ENCODE results near the gene DNAJC3. TPM values are rescaled to one million over a fixed set of nuclear protein-coding genes. Genes with fewer than 3 reads are reported as not detected.
A peak's percentile ranks its signal among the peaks of the same experiment; 100 is the strongest.

DNAJC3 gene
- total RNA-seq, 1 experiment from 2014 or later = 22.5 TPM

DNA sequence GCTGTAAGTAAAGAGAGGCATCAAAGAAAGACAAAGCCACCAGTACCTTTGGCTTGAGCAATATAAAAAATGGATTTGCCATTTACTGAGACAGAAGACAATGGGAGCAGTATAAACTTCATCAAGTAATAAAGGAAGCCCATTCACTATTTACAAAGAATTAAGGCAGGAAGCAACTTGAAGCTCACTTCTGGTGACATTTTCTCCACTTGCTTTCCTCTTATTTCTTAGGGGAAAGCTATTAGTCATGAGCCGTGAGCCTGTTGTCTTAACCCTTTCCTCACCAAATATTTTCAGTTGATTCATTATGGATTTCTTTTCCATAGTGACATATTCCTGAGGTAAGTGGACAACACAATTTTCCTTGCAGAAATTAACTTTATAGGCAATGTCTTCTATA is 156.8 kb downstream of the DNAJC3 start:
- Histone ChIP-seq H3K27me3 (no peaks in the 10 kb centered on the region), H3K4me3 (no peak overlapping the region), H3K36me3 (no peaks in the 10 kb centered on the region; the same call in 1 of the 2 replicates), H3K9me3 (peaks cover 7% of the 10 kb centered on the region)
- no peak for DNase-seq

DNA sequence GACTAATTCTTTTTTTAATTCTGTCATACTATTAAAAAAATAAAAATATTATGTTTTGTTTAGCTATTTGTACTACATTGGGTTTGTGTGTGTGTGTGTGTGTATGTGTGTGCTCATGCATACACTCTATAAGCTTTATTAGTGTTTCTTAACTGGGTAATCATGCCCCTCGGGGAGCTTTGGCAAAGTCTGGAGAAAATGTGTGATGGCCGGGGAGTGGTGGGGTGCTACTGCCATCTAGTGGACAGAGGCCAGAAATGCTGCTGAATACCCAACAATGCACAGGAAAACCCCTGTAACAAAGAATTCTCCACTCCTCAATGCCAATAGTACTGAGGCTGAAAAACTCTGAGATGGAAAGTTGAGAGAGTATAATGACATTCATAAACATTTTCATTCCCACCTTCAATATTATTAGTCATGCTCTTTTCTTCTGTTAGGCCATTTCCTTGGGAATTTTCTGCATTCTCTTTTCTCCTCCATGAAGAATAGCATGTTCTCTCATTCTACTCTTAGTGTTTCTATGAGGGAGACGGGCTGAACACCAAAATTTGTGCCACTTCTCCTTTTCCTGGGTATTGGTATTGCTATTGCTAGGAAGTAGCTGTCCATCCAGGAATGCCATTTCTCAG is 157.3 kb downstream of the DNAJC3 start:
- Histone ChIP-seq H3K36me3 (no peaks in the 10 kb centered on the region; the same call in 1 of the 2 replicates), H3K27me3 (no peaks in the 10 kb centered on the region), H3K9me3 (peaks cover 7% of the 10 kb centered on the region), H3K4me3 (no peak overlapping the region)
- peak; percentile 48 for DNase-seq

DNA sequence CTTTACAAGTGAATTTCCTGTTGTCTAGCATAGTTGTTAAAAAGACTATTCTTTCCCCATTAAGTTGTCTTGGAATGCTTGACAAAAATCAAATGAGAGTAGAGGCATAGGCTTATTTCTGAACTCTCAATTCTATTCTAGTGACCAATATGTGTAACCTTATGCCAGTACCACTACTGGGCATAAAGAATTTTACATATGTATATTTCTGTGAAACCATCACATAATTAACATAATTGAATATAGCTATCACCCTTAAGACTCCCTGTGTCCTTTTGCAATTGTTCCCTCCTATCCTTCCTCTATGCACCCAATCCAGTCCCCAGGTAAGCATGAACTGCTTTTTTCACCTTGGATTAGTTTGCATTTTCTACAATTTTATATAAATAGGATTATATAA is 165.0 kb downstream of the DNAJC3 start:
- H3K36me3 ChIP-seq = no peaks in the 10 kb centered on the region; the same call in 1 of the 2 replicates
- DNase-seq = no peak
- no peak overlapping the region for H3K4me3 ChIP-seq
- no peaks in the 10 kb centered on the region for H3K27me3 ChIP-seq
- peaks cover 8% of the 10 kb centered on the region; the same call in 1 of the 2 replicates for H3K9me3 ChIP-seq

DNA sequence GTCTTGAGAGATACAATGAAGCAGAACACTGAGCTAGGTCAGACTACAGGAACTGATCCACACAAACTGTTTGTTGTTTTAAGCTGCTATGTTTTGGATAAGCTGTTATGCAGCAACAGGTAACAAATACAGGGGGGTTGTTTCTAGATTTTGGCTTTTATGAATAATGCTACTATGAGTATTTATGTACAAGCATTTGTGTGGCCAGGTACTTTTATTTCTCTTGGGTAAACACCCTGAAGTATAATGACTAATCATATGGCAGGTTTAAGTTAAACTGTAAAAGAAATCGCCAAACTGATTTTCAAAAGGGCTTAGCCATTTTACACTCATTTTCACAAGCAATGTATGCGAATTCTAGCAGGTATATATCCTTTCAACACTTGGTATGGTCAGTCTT is 166.0 kb downstream of the DNAJC3 start:
- no peak for DNase-seq
- Histone ChIP-seq H3K27me3 (no peaks in the 10 kb centered on the region), H3K9me3 (peaks cover 8% of the 10 kb centered on the region; the same call in 1 of the 2 replicates), H3K4me3 (no peak overlapping the region), H3K36me3 (no peaks in the 10 kb centered on the region; the same call in 1 of the 2 replicates)

Other genes with a start within 250 kb of the DNAJC3 start
- gene CLDN10, start 124.4 kb upstream of the DNAJC3 start, total RNA-seq (2014; rRNA removed; shearing (Covaris generic); ENCODE audit: low replicate concordance) = not detected in 2 replicates
- 10.9 and 39.1 TPM in 2 replicates for gene DZIP1, start 32.4 kb upstream of the DNAJC3 start, total RNA-seq (2014; rRNA removed; shearing (Covaris generic); ENCODE audit: low replicate concordance)

All from MG63 (cell line).